HG03045 (cell line): ENCODE results near the gene AZIN2.
"Not testable (repeated sequence)": the region's sequence is repeated elsewhere in the genome, so short reads cannot be mapped to it uniquely, and the experiment has no call there.

ENCODE experiments used
- ATAC-seq: cut with Tn5 transposase; IDR thresholded peaks from one replicate; pipeline ENCODE4 v1.9.1; 2021; ENCODE audit warnings: mild to moderate bottlenecking, moderate library complexity; ENCODE audit not compliant: unreplicated experiment

Gene AZIN2

GRCh38 chr1:33056426-33056825 lies 24.5 kb upstream of the AZIN2 start:
- no peak for ATAC-seq

GRCh38 chr1:33057095-33057494 lies 23.9 kb upstream of the AZIN2 start:
- ATAC-seq, result no peak

GRCh38 chr1:33060579-33061083 lies 20.3 kb upstream of the AZIN2 start:
- no peak for ATAC-seq

GRCh38 chr1:33061834-33062233 lies 19.1 kb upstream of the AZIN2 start:
- ATAC-seq, result no peak

GRCh38 chr1:33064284-33064683 lies 16.7 kb upstream of the AZIN2 start:
- not testable (repeated sequence) for ATAC-seq

GRCh38 chr1:33065301-33065700 lies 15.7 kb upstream of the AZIN2 start:
- ATAC-seq, result no peak

- not testable (repeated sequence) for ATAC-seq
These were observed 14.5 kb upstream of the AZIN2 start for GRCh38 chr1:33066477-33066876.

- not testable (repeated sequence) for ATAC-seq
These were observed 12.8 kb upstream of the AZIN2 start for GRCh38 chr1:33068108-33068507.

GRCh38 chr1:33070628-33071027 lies 10.3 kb upstream of the AZIN2 start:
- no peak for ATAC-seq

- ATAC-seq, result no peak
These were observed 8.2 kb upstream of the AZIN2 start for GRCh38 chr1:33072707-33073106.

- ATAC-seq, result no peak
These were observed 6.6 kb upstream of the AZIN2 start for GRCh38 chr1:33074193-33074945.

GRCh38 chr1:33078030-33078591 lies 2.8 kb upstream of the AZIN2 start:
- ATAC-seq, result no peak

GRCh38 chr1:33080373-33080772 lies 580 bp upstream of the AZIN2 start:
- no peak for ATAC-seq

GRCh38 chr1:33081554-33082305 lies 777 bp downstream of the AZIN2 start:
- no peak for ATAC-seq

GRCh38 chr1:33082575-33083108 lies 1.7 kb downstream of the AZIN2 start:
- ATAC-seq, result no peak

GRCh38 chr1:33085332-33085731 lies 4.4 kb downstream of the AZIN2 start:
- ATAC-seq, result no peak

- ATAC-seq, result no peak
These were observed 5.5 kb downstream of the AZIN2 start for GRCh38 chr1:33086384-33086850.

- no peak for ATAC-seq
These were observed 6.7 kb downstream of the AZIN2 start for GRCh38 chr1:33087677-33088076.

GRCh38 chr1:33088119-33088906 lies 7.4 kb downstream of the AZIN2 start:
- no peak for ATAC-seq

GRCh38 chr1:33089457-33089856 lies 8.5 kb downstream of the AZIN2 start:
- ATAC-seq, result no peak

GRCh38 chr1:33092438-33092837 lies 11.5 kb downstream of the AZIN2 start:
- ATAC-seq, result no peak
